A673 (cell line): Measurements from ENCODE around the gene GLB1L2.

Experiments
- EZH2 ChIP-seq: fragments of 200-600 bp; sonication (generic); IDR thresholded peaks from 2 replicates; pipeline ENCODE4 v1.6.1; 2017; ENCODE audit warnings: borderline replicate concordance, low read depth, mild to moderate bottlenecking, mixed read lengths, antibody characterized with exemption, low read length; ENCODE audit not compliant: poor library complexity, severe bottlenecking
- TF ChIP-seq, protein P1 (sequence below): fragments of 300-800, 200-600 bp; sonication (generic); conservative IDR thresholded peaks from 2 replicates; pipeline ENCODE4 v1.5.1; 2017; ENCODE audit warnings: low read depth, mild to moderate bottlenecking, antibody characterized with exemption, low read length, moderate library complexity, mixed read lengths

DNA sequence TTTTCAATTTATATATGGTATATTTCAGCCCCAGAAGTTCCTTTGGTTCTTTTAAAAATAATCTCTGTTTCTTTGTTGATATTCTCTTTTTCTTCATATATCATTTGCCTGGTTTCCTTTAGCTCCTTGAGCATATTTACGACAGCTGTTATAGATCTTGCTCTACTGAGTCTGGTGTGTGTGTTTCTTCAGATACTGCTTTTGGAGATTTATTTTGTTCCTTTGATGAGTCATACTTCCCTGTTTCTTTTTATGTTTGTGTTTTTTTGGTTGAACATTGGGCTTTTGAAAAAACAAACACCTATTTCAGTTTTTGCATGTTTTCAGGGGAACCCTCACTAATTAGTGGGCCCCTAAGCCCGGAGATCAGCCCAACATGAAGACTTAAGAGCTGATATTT lies 23.3 kb downstream of the GLB1L2 start:
- TF ChIP-seq, protein P1, sequence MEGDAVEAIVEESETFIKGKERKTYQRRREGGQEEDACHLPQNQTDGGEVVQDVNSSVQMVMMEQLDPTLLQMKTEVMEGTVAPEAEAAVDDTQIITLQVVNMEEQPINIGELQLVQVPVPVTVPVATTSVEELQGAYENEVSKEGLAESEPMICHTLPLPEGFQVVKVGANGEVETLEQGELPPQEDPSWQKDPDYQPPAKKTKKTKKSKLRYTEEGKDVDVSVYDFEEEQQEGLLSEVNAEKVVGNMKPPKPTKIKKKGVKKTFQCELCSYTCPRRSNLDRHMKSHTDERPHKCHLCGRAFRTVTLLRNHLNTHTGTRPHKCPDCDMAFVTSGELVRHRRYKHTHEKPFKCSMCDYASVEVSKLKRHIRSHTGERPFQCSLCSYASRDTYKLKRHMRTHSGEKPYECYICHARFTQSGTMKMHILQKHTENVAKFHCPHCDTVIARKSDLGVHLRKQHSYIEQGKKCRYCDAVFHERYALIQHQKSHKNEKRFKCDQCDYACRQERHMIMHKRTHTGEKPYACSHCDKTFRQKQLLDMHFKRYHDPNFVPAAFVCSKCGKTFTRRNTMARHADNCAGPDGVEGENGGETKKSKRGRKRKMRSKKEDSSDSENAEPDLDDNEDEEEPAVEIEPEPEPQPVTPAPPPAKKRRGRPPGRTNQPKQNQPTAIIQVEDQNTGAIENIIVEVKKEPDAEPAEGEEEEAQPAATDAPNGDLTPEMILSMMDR: no peak
- TF ChIP-seq EZH2: no peak
